Testis (tissue), 2 donors: Measurements from ENCODE around the gene DEPDC5.

Experiments used
- CTCF ChIP-seq, 3 experiments: fragments of 450-650 bp in 2 of 3; fragments of 200-600 bp in 1 of 3; sonication (generic) in 1 of 3; IDR thresholded peaks; one replicate each; pipeline ENCODE4 v1.5.1; 2016 to 2019; ENCODE audit warnings: antibody characterized with exemption in 3 of 3, mild to moderate bottlenecking in 2 of 3, moderate library complexity in 1 of 3
- POLR2A ChIP-seq: fragments of 450-650 bp; IDR thresholded peaks from one replicate; pipeline ENCODE4 v1.6.1; 2017; ENCODE audit warnings: antibody characterized with exemption, mild to moderate bottlenecking, moderate library complexity

GRCh38 chr22:31857247-31857646, 103.4 kb downstream of the DEPDC5 start:
- no peak for TF ChIP-seq POLR2A
- TF ChIP-seq CTCF (IDR thresholded peaks at IDR 0.05) = no peak
